NCI-H510A (cell line): ENCODE results near the gene MTUS2.

ENCODE experiments used
- DNase-seq: peaks from one replicate; lab custom pipeline; 2025; lab: John Stamatoyannopoulos, UW

Gene MTUS2

GRCh38 chr13:29452773-29453616, 632.9 kb downstream of the MTUS2 start:
- DNase-seq = no peak

- no peak for DNase-seq
Measured at GRCh38 chr13:29453617-29454011, 633.5 kb downstream of the MTUS2 start.

- DNase-seq = no peak
Measured at GRCh38 chr13:29454931-29455481, 634.9 kb downstream of the MTUS2 start.

GRCh38 chr13:29456419-29456818, 636.3 kb downstream of the MTUS2 start:
- DNase-seq = no peak

GRCh38 chr13:29457299-29457698, 637.2 kb downstream of the MTUS2 start:
- no peak for DNase-seq

- no peak for DNase-seq
Measured at GRCh38 chr13:29458419-29458818, 638.3 kb downstream of the MTUS2 start.

- DNase-seq = no peak
Measured at GRCh38 chr13:29459813-29460355, 639.7 kb downstream of the MTUS2 start.

- DNase-seq = no peak
Measured at GRCh38 chr13:29464105-29464679, 644.1 kb downstream of the MTUS2 start.

GRCh38 chr13:29465741-29466293, 645.7 kb downstream of the MTUS2 start:
- DNase-seq = no peak

GRCh38 chr13:29471551-29471950, 651.4 kb downstream of the MTUS2 start:
- no peak for DNase-seq

- DNase-seq = no peak
Measured at GRCh38 chr13:29472332-29472961, 652.3 kb downstream of the MTUS2 start.

GRCh38 chr13:29473166-29473565, 653.0 kb downstream of the MTUS2 start:
- DNase-seq = no peak

GRCh38 chr13:29474991-29475390, 654.9 kb downstream of the MTUS2 start:
- DNase-seq = no peak

- DNase-seq = no peak
Measured at GRCh38 chr13:29476046-29476445, 655.9 kb downstream of the MTUS2 start.

GRCh38 chr13:29479716-29480492, 659.8 kb downstream of the MTUS2 start:
- DNase-seq = peak; percentile 81

- DNase-seq = peak; percentile 7
Measured at GRCh38 chr13:29480893-29481525, 660.9 kb downstream of the MTUS2 start.

GRCh38 chr13:29481603-29482002, 661.5 kb downstream of the MTUS2 start:
- DNase-seq = no peak

GRCh38 chr13:29482504-29482903, 662.4 kb downstream of the MTUS2 start:
- no peak for DNase-seq

- DNase-seq = no peak
Measured at GRCh38 chr13:29483211-29483610, 663.1 kb downstream of the MTUS2 start.

- DNase-seq = no peak
Measured at GRCh38 chr13:29483623-29484022, 663.5 kb downstream of the MTUS2 start.

- DNase-seq = peak; percentile 19
Measured at GRCh38 chr13:29484236-29484635, 664.1 kb downstream of the MTUS2 start.
